Esophagus muscularis mucosa (tissue), 4 donors: ENCODE measurements around the gene FRAS1. TPM values are rescaled to one million over a fixed set of nuclear protein-coding genes. Genes with fewer than 3 reads are reported as not detected.

Experiments used
- DNase-seq: peaks from one replicate; pipeline ENCODE4 v3.0.0-alpha.2; 2017; ENCODE audit errors: extremely low spot score
- H3K27ac ChIP-seq, 4 donors: fragments of 200-600 bp; sonication (generic); replicated peaks in 1 of 4; 1 replicate in 3 of 4; 2 replicates in 1 of 4; pipeline ENCODE4 v1.5.1; 2016 to 2019; ENCODE audit warnings: mild to moderate bottlenecking in 1 of 4
- H3K27me3 ChIP-seq, 4 donors: fragments of 200-600 bp; sonication (generic); one replicate each; pipeline versions ENCODE4 v1.5.1 to v1.6.0; 2016 to 2019
- H3K36me3 ChIP-seq, 4 donors: fragments of 200-600 bp; sonication (generic); one replicate each; pipeline ENCODE4 v1.5.1; 2016 to 2019
- H3K4me1 ChIP-seq, 4 donors: fragments of 200-600 bp; sonication (generic); one replicate each; pipeline ENCODE4 v1.5.1; 2016 to 2019
- H3K4me3 ChIP-seq, 4 donors: fragments of 200-600 bp; sonication (generic); 1 replicate in 2 of 4; 2 replicates in 2 of 4; pipeline ENCODE4 v1.5.1; 2016 to 2019; ENCODE audit warnings: mild to moderate bottlenecking in 4 of 4, moderate library complexity in 1 of 4
- H3K9me3 ChIP-seq, 4 donors: fragments of 200-600 bp; sonication (generic); 1 replicate in 3 of 4; 2 replicates in 1 of 4; pipeline ENCODE4 v1.5.1; 2016 to 2019
- EP300 ChIP-seq: sonication (generic); formaldehyde crosslinking; IDR thresholded peaks from one replicate; pipeline ENCODE4 v1.6.1; 2017; ENCODE audit warnings: antibody characterized with exemption
- POLR2A ChIP-seq: fragments of 450-650 bp; IDR thresholded peaks from one replicate; pipeline ENCODE4 v1.6.1; 2017; ENCODE audit warnings: antibody characterized with exemption, moderate library complexity, mild to moderate bottlenecking, low read depth
- POLR2AphosphoS5 ChIP-seq, 2 donors: sonication (generic); formaldehyde crosslinking; IDR thresholded peaks; one replicate each; pipeline ENCODE4 v1.6.1; 2017; ENCODE audit warnings: antibody characterized with exemption in 2 of 2
- WGBS: methylation state at CpG from one replicate; pipeline ENCODE4 v1.1.5; 2018; 5-methylcytosine and 5-hydroxymethylcytosine counted together
- intact Hi-C: fragments of 100-400 bp; cut with DNase I; formaldehyde crosslinking; loops from one replicate; pipeline ENCODE4 v1.15.1; 2023
- total RNA-seq, 4 donors: library from RNA; depleted of rRNA; stranded (reverse); fragments of >200 nt; gene quantifications; one replicate each; pipeline versions ENCODE4 v1.1.0 to v1.2.1, GENCODE V29; 2016
- TF ChIP-seq, protein P1 (sequence below), 3 experiments: fragments of 200-600 bp in 2 of 3; fragments of 450-650 bp in 1 of 3; sonication (generic) in 2 of 3; IDR thresholded peaks; one replicate each; pipeline ENCODE4 v1.5.1; 2017 to 2019; ENCODE audit warnings: antibody characterized with exemption in 3 of 3, mild to moderate bottlenecking in 2 of 3, moderate library complexity in 1 of 3

The FRAS1 gene
- total RNA-seq, 4 donors from 2014 or later, result 5.3 to 8.7 (median 5.7) TPM

DNA sequence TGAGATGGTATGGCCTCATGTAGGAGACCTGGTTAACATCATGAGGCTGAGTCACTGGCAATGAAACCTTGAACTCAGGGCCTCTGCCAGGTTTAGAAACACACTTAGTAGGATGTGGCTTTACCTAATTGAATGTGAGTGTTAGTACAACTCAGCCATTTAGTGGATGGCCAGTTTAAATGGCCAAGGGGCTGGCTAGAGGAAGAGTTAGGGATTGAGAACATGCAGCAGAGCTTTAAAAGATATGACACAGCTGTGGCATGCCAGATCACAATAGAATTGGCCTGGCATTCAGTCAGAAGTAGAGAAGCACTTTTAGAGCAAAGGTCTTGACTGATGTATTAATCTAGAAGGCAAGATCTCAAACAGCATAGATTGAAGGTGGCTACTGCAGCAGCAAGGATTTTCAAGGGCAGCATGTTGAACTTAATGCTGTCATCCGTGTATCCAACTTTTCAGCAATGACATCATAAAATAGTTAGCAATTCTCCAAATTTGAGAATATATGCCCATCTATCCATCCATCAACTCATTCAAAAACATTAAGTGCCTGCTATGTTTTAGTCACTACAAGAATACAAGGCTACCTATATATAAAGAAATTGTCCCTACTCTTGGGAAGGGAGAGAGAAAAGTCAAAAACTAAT, 170.4 kb downstream of the FRAS1 start:
- no peaks in the 10 kb centered on the region for H3K36me3 ChIP-seq
- H3K27me3 ChIP-seq, result no peaks in the 10 kb centered on the region
- 87% methylated on average over 1 of the region's 1 CpG for WGBS

DNA sequence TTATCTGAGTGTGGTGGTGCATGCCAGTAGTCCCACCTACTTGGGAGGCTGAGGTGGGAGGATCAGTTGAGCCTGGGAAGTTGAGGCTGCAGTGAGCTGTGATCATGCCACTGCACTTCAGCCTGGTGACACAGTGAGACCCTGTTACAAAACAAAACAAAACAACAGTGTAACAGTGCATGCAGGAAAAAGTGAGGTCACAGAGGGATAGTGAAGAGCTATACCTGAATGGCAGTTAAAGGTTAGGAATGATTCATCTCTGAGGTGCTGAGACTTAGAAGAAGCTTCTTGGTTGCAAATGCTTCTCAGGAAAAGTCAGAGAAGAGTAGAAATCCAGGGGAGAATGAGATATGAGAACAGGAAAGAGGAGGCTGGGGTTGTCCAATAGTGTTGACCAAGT, 178.7 kb downstream of the FRAS1 start:
- Histone ChIP-seq H3K9me3 (no peaks in the 10 kb centered on the region), H3K36me3 (no peaks in the 10 kb centered on the region), H3K4me3 (no peak overlapping the region), H3K27ac (no peak overlapping the region), H3K4me1 (no peaks in the 10 kb centered on the region), H3K27me3 (no peaks in the 10 kb centered on the region)
- TF ChIP-seq POLR2A, result no peak
- no peak for TF ChIP-seq POLR2AphosphoS5 (IDR thresholded peaks at IDR 0.05)
- TF ChIP-seq, protein P1, sequence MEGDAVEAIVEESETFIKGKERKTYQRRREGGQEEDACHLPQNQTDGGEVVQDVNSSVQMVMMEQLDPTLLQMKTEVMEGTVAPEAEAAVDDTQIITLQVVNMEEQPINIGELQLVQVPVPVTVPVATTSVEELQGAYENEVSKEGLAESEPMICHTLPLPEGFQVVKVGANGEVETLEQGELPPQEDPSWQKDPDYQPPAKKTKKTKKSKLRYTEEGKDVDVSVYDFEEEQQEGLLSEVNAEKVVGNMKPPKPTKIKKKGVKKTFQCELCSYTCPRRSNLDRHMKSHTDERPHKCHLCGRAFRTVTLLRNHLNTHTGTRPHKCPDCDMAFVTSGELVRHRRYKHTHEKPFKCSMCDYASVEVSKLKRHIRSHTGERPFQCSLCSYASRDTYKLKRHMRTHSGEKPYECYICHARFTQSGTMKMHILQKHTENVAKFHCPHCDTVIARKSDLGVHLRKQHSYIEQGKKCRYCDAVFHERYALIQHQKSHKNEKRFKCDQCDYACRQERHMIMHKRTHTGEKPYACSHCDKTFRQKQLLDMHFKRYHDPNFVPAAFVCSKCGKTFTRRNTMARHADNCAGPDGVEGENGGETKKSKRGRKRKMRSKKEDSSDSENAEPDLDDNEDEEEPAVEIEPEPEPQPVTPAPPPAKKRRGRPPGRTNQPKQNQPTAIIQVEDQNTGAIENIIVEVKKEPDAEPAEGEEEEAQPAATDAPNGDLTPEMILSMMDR (IDR thresholded peaks at IDR 0.05), result no peak
- TF ChIP-seq EP300, result no peak
- intact Hi-C loops, result no loop called here
- DNase-seq, result no peak

More for the DNA sequence above, 170.4 kb downstream of the FRAS1 start:
- Histone ChIP-seq H3K27ac (no peak overlapping the region), H3K4me3 (no peak overlapping the region), H3K4me1 (no peaks in the 10 kb centered on the region), H3K9me3 (peaks cover 0 to 5% (median 0%) of the 10 kb centered on the region in 4 donors)
- no peak for TF ChIP-seq POLR2AphosphoS5 (IDR thresholded peaks at IDR 0.05)
- TF ChIP-seq, protein P1 (IDR thresholded peaks at IDR 0.05), result no peak
- TF ChIP-seq POLR2A, result no peak
- no peak for TF ChIP-seq EP300
- intact Hi-C loops, result no loop called here
- DNase-seq, result no peak

DNA sequence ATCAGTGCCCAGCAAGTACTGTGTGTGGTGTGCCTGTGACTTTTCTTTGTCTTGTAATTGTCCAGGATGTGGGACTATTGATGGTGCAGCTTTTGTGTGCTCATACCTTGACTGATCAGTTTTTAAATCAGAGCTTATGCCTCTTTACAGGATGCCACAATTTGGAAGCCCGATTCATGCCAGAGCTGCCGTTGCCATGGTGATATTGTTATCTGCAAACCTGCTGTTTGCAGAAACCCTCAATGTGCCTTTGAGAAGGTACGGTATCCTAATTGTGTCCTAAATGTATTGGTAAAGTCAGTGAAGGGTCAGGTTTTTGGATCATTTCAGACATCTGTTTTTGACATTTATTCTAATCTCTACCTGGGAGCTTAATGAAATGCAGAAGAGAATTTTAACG, 180.2 kb downstream of the FRAS1 start:
- Histone ChIP-seq H3K27me3 (no peaks in the 10 kb centered on the region), H3K9me3 (no peaks in the 10 kb centered on the region), H3K4me3 (no peak overlapping the region), H3K36me3 (no peaks in the 10 kb centered on the region), H3K4me1 (no peaks in the 10 kb centered on the region), H3K27ac (no peak overlapping the region)
- TF ChIP-seq EP300 (no peak), POLR2AphosphoS5 (IDR thresholded peaks at IDR 0.05) (no peak), POLR2A (no peak)
- TF ChIP-seq, protein P1 (IDR thresholded peaks at IDR 0.05), result no peak
- intact Hi-C loops, result no loop called here
- DNase-seq, result no peak
- 91% methylated on average over 4 of the region's 4 CpGs for WGBS

DNA sequence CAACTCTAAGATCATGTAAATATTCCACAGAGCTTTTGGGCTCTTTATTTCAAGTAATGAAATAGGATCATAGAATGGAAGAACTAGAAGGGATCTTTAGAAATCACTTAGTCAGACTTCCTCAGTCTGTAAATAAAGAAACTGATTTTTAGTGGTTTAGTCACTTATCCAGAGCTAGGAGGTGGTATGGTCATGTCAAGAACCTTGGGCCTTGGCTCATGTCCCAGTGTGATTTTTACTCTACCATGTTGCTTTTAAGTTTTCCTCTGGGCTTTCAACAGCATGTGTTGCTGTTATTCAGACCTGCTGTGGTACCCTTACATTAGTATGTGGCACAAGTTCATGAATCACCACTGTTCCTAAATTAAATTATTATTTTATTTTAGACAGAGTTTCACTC, 184.9 kb downstream of the FRAS1 start:
- Histone ChIP-seq H3K4me1 (no peaks in the 10 kb centered on the region), H3K36me3 (no peaks in the 10 kb centered on the region), H3K27ac (no peak overlapping the region), H3K27me3 (no peaks in the 10 kb centered on the region), H3K4me3 (no peak overlapping the region), H3K9me3 (no peaks in the 10 kb centered on the region)
- no peak for DNase-seq
- no peak for TF ChIP-seq EP300
- TF ChIP-seq, protein P1 (IDR thresholded peaks at IDR 0.05), result no peak
- no peak for TF ChIP-seq POLR2A
- TF ChIP-seq POLR2AphosphoS5 (IDR thresholded peaks at IDR 0.05), result no peak
- intact Hi-C loops, result no loop called here
